NCI-H345 treated with DMSO at 0.1 percent for 48 hours (cell line): ENCODE measurements around the gene NLRP1.

Source experiments
- DNase-seq: peaks from one replicate; lab custom pipeline; 2025; ENCODE audit not compliant: unreplicated experiment; lab: John Stamatoyannopoulos, UW

The NLRP1 gene

DNA sequence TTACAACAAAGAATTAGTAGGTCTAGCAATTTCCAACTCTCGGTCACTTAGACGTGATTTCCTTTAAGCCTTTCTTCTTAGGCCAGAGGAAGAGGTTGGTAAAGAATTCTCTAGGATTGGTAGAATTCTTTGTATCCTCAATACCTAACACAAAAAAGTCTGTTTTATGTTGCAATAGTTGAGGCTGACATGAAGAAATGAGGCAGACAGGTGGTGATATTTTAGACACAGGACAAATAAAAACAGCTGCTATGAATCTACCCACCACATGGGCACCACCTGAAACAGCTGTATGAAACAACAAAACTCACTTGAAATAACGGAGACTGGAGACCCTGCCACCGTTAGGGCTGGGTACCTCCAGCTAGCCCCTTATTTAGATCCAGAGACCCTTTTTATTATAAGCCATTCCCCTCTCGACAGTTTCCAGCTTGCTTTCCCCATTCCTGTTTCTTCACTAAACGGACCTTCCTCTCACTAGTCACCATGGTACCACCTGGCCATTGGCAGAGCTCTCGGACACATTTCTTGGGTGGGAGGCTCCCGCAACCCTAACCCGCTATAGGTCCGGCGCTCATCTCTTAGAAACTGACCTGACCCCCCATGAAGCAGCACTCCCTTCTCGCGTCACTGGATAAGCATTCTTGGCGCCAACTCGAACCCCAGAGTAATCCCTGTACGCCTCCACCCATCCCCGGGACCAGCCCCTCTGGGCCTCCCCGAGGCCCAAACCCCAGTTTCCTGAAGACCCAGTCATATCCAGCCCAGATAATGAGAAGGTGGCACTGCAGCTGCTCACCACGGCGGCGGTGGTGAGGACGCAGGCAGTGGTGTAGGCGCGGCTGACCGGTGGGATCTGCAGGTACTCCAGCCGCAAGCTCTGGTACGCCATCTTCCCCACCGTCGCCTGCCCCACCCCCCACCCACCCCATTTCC lies 98.8 kb downstream of the NLRP1 start, which contains the start of gene DERL2:
Gene DERL2, minus strand, starts transcription at position 909 of the 936 bp plus-strand sequence. Its CDS starts 17 bp downstream, at position 892.
- no peak for DNase-seq

- no peak for DNase-seq
Observed at GRCh38 chr17:5481451-5481850, 102.9 kb downstream of the NLRP1 start.

DNA sequence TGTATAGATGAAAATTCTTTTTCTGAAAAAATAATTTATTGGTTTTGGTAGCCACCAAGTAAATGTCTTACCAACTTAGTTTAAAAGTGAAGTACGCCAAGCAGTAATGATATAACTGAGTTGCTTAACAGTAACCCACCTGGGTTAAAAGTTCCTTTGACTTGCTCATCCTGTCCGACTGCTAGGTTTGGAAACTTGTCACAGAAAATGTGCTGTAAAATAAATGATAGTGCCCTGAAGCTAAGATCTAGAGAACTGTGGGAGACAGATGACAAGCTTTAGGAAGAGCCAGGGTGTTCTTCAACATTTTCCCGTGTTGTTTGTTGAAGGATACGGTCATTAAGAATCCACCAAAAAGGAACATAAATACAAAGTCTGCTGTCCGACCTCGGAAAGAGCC lies 103.3 kb downstream of the NLRP1 start:
- DNase-seq = no peak

DNA sequence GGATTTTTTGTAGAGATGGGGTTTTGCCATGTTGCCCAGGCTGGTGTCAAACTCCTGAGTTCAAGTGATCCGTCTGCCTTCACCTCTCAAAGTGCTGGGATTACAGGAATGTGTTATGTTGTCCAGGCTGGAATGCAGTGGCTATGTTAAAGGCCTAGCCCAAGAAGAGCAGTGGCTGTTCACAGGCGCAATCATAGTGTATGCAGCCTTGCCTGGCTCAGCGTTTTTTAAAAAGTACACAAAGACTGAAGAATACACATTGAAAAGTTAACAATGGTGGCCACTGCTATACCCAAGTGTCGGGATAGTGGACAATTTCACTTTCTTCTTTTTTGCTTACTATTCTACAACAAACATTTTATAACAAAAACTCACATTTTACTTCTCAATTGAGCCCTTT lies 105.3 kb downstream of the NLRP1 start:
- DNase-seq = no peak

DNA sequence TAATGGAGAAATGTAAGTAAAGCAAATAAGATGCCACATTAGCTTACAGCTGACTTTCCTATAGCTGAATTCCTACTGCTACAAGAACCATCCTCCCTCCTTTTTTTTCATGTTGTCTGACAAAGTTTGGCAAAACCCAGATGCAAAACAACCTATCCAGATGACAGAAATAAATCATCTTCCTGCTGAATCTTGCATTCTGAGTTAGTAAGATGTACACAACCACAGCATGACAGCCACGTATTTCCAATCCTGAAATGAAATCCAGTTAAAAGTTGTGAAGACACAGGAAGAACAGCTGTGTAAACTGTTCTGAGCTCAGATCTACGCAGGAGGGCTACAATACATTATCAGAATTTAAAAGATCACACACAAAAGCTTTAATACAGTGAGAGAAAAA lies 110.4 kb downstream of the NLRP1 start:
- DNase-seq = no peak

DNA sequence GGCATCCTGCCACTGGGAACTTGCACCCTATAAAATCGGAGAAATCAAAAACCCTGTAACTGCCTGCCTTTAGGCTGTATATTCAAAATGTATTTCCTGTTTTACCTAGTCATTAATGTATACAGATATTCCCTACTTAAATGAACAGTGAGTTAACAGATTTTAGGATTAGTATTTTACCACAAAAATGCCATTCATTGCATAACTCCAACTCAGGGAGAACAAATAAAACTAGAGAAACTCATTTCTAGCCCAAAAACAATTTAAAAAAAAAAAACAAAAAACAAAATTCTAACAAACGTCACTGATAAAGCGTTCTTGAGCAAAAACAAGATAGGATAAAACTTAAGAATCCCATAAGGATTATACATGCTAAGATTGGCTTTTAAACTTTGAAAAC lies 111.8 kb downstream of the NLRP1 start:
- DNase-seq = no peak

- no peak for DNase-seq
Observed at GRCh38 chr17:5468075-5468473, 116.2 kb downstream of the NLRP1 start.

DNA sequence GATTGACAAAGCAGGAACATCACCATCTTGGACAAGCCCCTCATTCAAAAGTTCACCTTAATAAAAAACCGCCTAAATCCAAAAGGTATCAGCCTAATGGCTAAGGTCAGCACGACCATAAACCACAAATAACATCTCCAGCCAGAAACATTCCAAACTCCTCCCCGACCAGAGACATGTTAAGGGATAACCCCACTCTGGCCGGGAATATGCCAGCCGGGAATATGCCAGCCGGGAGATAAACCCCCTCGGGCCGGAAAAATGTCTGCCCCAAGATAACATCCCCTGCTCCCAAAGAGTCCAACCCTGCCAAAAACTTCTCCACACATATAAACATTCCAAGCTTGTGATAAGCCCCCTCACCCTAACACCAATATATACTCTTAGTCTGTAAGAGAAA lies 116.9 kb downstream of the NLRP1 start:
- no peak for DNase-seq

- no peak for DNase-seq
Observed at GRCh38 chr17:5466295-5466694, 118.0 kb downstream of the NLRP1 start.

- no peak for DNase-seq
Observed at GRCh38 chr17:5464717-5465507, 119.4 kb downstream of the NLRP1 start.
